ENCODE data around the gene RRP1.
A peak's percentile ranks its signal among the peaks of the same experiment; 100 is the strongest.

The RRP1 gene

GRCh38 chr21:43803558-43804300 is 14.4 kb downstream of the RRP1 start:
- ChIA-PET POLR2A (ENCODE audit: low non-redundant PET) (interaction anchor here (0.5 kb wide), 1 partner anchor 26 kb away, joined by 4 read pairs; no protein-coding TSS in a partner anchor), CTCF (interaction anchor here (1.5 kb wide), 1 partner anchor 14 kb away, joined by 6 read pairs; the partner anchor contains the start of gene RRP1)
- DNase-seq (ENCODE audit: low spot score) = no peak
- no peak for TF ChIP-seq CTCF (conservative IDR thresholded peaks at IDR 0.05; ENCODE audit: low read depth)
- peak overlapping the region; percentile 75 for H3K27ac ChIP-seq

GRCh38 chr21:43805275-43805800 is 16.0 kb downstream of the RRP1 start:
- peak overlapping the region; percentile 75 for H3K27ac ChIP-seq
- ChIA-PET POLR2A (ENCODE audit: low non-redundant PET) (no interaction called here), CTCF (interaction anchor here (1.5 kb wide), 1 partner anchor 16 kb away, joined by 6 read pairs; the partner anchor contains the start of gene RRP1)
- DNase-seq (ENCODE audit: low spot score) = no peak
- no peak for TF ChIP-seq CTCF (conservative IDR thresholded peaks at IDR 0.05; ENCODE audit: low read depth)

- POLR2A ChIA-PET (ENCODE audit: low non-redundant PET) = no interaction called here
- CTCF ChIA-PET = no interaction called here
These were observed 16.8 kb downstream of the RRP1 start for GRCh38 chr21:43806017-43806710.

GRCh38 chr21:43808367-43808766 is 19.0 kb downstream of the RRP1 start:
- H3K27ac ChIP-seq = peak overlapping the region; percentile 75
- ChIA-PET CTCF (interaction anchor here (0.5 kb wide), 1 partner anchor 116 kb away, joined by 3 read pairs; no protein-coding TSS in a partner anchor), POLR2A (ENCODE audit: low non-redundant PET) (no interaction called here)
- no peak for TF ChIP-seq CTCF (conservative IDR thresholded peaks at IDR 0.05; ENCODE audit: low read depth)
- DNase-seq (ENCODE audit: low spot score) = no peak

More at GRCh38 chr21:43806017-43806710, 16.8 kb downstream of the RRP1 start:
- no peak for TF ChIP-seq CTCF (conservative IDR thresholded peaks at IDR 0.05; ENCODE audit: low read depth)
- H3K27ac ChIP-seq = peak overlapping the region; percentile 75
- no peak for DNase-seq (ENCODE audit: low spot score)

- ChIA-PET POLR2A (ENCODE audit: low non-redundant PET) (no interaction called here), CTCF (interaction anchor here (0.5 kb wide), 1 partner anchor 115 kb away, joined by 3 read pairs; no protein-coding TSS in a partner anchor)
- no peak for DNase-seq (ENCODE audit: low spot score)
- TF ChIP-seq CTCF (conservative IDR thresholded peaks at IDR 0.05; ENCODE audit: low read depth) = no peak
- peak overlapping the region; percentile 75 for H3K27ac ChIP-seq
These were observed 19.5 kb downstream of the RRP1 start for GRCh38 chr21:43808832-43809251.

- CTCF ChIA-PET = no interaction called here
- DNase-seq (ENCODE audit: low spot score) = no peak
- no peak for TF ChIP-seq CTCF (conservative IDR thresholded peaks at IDR 0.05; ENCODE audit: low read depth)
- peak overlapping the region; percentile 75 for H3K27ac ChIP-seq
- POLR2A ChIA-PET (ENCODE audit: low non-redundant PET) = no interaction called here
These were observed 20.0 kb downstream of the RRP1 start for GRCh38 chr21:43809346-43809799.

All from RWPE1 (cell line).